SH-SY5Y (cell line): Measurements from ENCODE around the gene OR51D1.

Experiments used
- GATA2 ChIP-seq: IDR thresholded peaks from 2 replicates; pipeline ENCODE4 v1.6.1; 2011; ENCODE audit warnings: mild to moderate bottlenecking, low read depth, low read length
- GATA3 ChIP-seq: IDR thresholded peaks from 2 replicates; pipeline ENCODE4 v1.6.1; 2011; ENCODE audit warnings: low read depth, mild to moderate bottlenecking, low read length, moderate library complexity

OR51D1 gene

GRCh38 chr11:4636962-4637661, at the start of gene OR51D1:
Gene OR51D1 (plus strand): TSS chr11:4637477. CDS start chr11:4639791, 2,314 bp downstream.
- no peak for TF ChIP-seq GATA3
- TF ChIP-seq GATA2, result no peak

- TF ChIP-seq GATA2, result no peak
- TF ChIP-seq GATA3, result no peak
These were observed 48.3 kb upstream of the OR51D1 start for GRCh38 chr11:4589017-4589416.

DNA sequence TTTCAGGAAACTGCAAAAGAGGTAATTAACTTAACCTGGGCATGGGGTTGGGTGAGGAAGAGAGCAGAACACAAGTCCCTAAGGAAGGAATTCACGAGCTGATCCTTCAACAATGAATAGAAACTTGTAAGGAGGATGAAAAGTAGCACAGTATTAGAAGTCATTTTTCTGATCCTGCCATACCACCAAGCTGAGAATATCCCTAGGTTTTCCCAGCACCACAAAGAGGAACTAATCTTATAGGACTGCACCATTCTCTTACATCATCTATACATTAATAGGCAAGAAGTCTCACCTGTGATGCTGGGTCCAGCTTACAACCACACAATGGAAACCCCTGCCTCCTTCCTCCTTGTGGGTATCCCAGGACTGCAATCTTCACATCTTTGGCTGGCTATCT, 43.5 kb upstream of the OR51D1 start, which contains the start of gene OR52I1:
OR52I1 (plus strand) TSS at position 301 of the 400 bp plus-strand sequence; CDS start at position 301, 0 bp downstream.
- TF ChIP-seq GATA2, result no peak
- no peak for TF ChIP-seq GATA3

DNA sequence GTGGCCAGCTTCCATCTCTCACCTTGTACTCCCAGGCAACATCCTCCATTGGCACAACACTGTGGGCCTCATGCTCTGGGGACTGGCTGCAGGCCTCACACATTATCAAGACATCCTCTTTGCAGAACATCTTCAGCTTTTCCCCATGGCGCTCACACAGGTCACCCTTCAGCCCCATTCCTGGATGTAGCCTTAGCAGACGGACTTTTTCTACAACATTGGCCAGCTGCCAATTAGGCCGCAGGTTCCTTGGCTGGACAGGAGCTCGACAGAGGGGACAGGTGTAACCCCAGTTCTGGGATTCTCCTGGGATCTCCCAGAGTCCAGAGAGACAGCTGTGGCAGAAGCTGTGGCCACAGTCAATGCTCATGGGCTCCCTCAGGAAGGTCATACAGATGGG, 32.2 kb upstream of the OR51D1 start:
- TF ChIP-seq GATA3, result no peak
- TF ChIP-seq GATA2, result no peak

DNA sequence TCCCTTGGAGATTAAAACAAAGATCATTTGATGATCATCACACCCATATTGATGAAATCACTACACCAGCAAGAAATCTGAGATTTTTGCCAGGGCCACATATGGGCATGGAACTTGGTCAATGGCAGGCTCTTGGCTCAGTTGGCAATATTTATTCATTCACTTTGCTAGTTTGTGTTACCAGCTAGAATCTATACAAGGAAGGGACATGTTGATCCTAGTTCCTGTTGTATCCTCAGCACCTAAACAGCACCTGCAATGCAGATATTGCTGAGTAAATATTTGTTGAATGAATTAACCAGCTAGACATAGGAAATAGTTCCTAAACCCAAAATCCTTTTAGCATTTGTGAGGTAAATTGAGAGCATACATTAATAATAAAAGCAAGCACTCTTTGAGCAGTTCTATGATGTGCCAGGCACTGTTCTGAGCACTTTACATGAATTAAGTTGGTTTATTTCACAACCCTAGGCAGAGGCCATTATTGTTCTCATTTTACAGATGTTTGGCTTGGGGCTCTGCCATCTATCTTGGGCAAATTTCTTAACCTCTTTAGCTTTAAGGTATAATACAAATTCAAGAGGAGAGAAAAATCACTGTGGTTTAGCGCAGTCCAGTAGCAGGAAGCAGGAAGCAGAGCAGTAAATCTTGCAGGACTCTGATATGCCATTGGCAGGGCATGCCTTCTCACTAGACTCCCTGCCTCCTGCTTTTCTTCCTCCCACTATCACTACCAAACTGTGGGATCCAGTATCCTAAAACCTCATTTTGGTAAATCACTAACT, 30.9 kb upstream of the OR51D1 start:
- TF ChIP-seq GATA3 (no peak), GATA2 (no peak)

DNA sequence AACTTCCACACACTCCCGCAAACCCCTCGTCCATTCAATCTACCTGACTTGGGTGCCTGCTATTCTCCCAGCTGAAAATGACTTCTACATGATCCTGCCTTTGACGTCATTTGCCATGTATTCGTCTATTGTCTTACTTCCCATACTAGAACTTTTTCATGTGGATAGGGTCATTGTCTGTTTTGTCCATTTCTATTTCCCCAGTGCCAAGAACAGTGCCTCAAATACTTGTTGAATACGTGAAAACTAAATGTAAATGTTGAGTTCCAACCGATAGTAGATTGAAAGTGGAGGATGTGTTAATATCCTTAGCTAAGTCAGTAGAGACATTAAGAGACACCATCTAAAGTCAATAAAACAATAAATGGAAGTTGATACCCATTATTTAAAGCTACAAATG, 30.2 kb upstream of the OR51D1 start:
- TF ChIP-seq GATA3 (no peak), GATA2 (no peak)

GRCh38 chr11:4607781-4608666, 29.3 kb upstream of the OR51D1 start, which contains the start of gene TRIM68:
Gene TRIM68 (minus strand): TSS chr11:4608231. CDS start chr11:4605504, 2,727 bp downstream.
- TF ChIP-seq GATA2 (no peak; the same call in 1 of the 2 replicates), GATA3 (no peak)

GRCh38 chr11:4610258-4610935, 26.9 kb upstream of the OR51D1 start:
- TF ChIP-seq GATA2, result no peak
- no peak for TF ChIP-seq GATA3

- no peak for TF ChIP-seq GATA3
- no peak for TF ChIP-seq GATA2
These were observed 25.3 kb upstream of the OR51D1 start for GRCh38 chr11:4611986-4612385.

- TF ChIP-seq GATA2 (no peak), GATA3 (no peak)
These were observed 21.3 kb upstream of the OR51D1 start for GRCh38 chr11:4615856-4616444.

DNA sequence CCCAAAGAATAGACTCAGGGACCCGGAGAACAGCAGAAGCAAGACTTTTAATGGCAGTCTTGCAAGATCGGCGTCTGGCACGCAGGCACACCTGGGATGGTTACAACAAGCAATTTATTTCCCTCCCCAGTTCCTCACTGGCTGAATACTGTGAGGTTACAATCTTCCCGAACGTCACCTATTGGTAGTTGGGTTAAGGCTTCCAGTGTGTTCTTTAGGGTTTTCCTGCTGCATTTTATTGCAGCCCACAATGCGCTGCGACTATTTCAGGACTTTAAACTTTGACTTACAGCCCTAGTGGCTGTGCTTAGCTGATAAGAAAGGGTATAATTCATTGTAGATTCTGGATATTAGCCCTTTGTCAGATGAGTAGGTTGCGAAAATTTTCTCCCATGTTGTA, 17.8 kb upstream of the OR51D1 start:
- no peak for TF ChIP-seq GATA3
- TF ChIP-seq GATA2, result no peak

- no peak for TF ChIP-seq GATA2
- TF ChIP-seq GATA3, result no peak
These were observed 10.8 kb upstream of the OR51D1 start for GRCh38 chr11:4626207-4627099.

DNA sequence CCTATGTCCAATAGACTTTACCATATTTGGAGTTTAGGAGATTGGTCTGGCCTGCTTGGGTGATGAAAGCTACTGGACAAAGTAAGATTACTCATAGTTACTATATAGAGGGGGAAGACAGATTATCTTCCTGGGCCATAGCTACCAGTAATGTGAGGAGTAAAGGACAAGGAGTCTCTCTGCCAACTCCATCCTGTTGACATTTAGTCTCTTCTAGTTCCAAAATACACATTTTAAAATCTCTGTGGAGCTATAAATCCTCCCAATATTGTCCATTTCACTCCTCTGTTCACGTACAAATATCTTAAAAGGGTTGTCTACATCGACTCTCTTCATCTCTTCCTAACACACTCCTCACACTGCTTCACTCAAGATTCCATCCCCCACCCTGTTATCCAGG, 1.1 kb upstream of the OR51D1 start:
- TF ChIP-seq GATA3, result no peak
- no peak for TF ChIP-seq GATA2
